ENCODE data around the gene CACNG4.
"Not testable (repeated sequence)": the region's sequence is repeated elsewhere in the genome, so short reads cannot be mapped to it uniquely, and the experiment has no call there.

Gene CACNG4

GRCh38 chr17:66964930-66965800 lies 658 bp downstream of the CACNG4 start:
- DNase-seq (ENCODE audit: low spot score), result no peak

GRCh38 chr17:66965801-66966262 lies 1.3 kb downstream of the CACNG4 start:
- no peak for DNase-seq (ENCODE audit: low spot score)

GRCh38 chr17:66966298-66966697 lies 1.8 kb downstream of the CACNG4 start:
- no peak for DNase-seq (ENCODE audit: low spot score)

DNA sequence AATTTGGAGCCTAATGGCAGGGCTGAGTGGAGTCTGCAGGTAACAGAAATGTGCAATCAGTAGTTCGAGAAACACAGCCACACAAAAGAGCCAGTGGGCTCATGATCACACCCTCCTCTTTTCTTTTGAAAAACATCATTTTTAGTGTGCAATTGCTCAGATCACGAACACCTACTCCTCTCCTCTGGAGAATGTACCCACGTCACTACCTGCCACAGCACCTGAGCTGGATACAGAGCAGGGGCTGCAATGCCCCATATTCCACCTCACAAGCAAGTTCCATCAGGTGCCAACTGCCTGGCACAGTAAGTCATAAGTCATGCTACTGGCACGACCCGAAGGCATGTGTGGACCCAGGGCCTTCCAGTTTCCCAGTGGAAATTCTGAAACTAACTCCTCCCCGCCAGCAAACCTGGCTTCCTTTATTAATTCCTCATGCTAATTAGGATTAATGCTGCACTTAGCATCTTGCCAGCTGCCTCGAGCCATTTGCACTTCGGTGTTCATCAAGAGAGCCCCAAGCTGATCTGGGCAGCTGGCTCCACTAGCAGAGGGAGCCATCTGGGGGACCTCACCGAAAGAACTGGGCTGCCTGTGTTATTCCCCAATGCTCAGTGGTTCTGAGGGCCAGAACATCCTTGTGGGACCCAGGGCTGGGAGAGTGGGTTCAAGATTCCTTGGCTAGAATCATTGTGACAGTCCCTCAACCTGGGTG lies 2.4 kb downstream of the CACNG4 start:
- no peak for DNase-seq (ENCODE audit: low spot score)

GRCh38 chr17:66967837-66968543 lies 3.5 kb downstream of the CACNG4 start:
- DNase-seq (ENCODE audit: low spot score), result no peak

GRCh38 chr17:66968916-66969315 lies 4.4 kb downstream of the CACNG4 start:
- no peak for DNase-seq (ENCODE audit: low spot score)

DNA sequence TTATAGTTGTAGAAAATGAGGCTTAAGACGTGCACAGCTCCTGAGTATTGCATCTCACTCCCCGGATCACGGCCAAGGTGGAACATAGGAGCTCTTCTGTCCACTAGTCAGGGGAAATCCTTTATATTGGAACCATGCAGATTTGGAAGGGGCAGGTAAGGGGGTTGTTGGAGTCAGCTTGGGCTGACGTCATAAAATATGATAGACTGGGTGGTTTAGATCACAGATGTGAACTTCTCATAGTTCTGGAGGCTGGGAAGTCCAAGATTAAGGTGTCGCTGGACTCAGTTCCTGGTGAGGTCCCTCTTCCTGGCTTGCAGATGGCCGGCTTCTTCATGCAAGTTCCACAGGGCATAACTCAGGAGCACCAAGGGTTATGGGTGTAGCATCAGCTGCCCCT lies 5.6 kb downstream of the CACNG4 start:
- DNase-seq (ENCODE audit: low spot score), result no peak

DNA sequence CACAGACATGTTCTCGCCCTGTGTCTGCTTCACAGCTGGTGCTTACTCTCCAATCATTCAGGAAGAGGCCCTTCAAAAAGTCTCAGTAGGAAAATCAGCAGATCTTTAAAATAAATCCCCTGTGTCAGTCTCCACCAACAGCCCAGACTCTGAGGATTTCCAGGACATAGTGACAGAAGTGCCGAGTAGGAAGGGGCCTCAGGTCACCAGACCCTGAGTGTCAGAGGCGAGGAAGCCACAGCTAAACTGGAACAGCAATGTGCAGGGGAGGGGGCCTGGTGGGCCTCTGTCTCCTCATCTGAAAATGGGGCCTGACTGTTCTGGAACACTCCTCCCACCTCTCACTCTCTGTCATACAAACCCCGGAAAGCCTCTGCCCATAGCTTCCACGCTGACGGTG lies 6.3 kb downstream of the CACNG4 start:
- no peak for DNase-seq (ENCODE audit: low spot score)

DNA sequence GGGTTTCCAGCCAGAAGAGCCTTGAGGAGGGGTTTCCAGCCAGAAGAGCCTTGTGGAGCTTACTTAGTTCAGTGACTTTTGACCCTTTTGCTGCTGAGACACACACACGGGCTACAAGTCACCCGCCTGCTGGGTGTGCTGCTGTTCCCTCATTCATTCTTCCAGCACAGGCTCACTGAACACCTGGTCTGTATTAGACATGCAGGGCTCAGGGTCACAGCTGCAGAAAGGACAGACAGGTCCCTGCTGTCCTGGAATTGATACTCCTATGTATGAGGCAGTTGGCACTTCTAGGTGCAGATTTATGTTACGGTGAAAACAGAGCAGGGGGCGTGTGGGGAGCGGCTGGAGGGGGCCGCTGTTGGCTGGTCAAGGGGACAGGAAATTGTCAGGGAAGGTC lies 6.8 kb downstream of the CACNG4 start:
- no peak for DNase-seq (ENCODE audit: low spot score)

DNA sequence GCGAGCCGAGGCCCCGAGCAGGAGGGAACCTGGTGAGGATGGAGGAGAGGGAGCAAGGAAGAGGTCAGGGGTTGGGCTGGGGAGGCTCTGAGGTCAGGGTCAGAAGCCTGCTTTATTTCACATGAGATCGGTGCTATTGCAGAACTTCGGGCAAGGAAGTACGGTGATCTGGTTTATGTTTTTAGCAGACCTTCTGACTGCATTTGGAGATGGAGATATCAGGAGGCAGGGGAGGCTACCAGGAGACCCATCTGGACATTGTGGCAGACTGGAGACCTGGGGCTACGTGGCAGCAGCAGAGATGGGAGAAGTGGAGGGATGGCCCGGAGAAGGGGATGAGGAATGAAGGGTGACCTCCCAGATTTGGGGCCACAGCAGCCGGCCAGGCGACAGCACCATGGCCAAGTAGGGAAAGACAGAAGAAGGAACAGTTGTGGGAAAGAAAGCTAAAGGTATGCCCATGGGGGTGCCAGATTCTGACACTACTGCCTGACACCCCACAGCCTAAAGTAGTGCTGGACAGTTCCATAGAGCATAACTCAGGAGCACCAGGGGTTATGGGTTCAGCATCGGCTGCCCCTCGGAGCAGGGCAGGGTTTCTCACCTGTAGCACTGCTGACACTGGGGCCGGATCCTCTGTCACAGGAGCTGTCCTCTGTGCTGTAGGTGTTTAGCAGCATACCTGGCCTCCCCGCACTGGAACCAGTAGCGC lies 7.4 kb downstream of the CACNG4 start:
- no peak for DNase-seq (ENCODE audit: low spot score)

GRCh38 chr17:66972442-66972830 lies 7.9 kb downstream of the CACNG4 start:
- not testable (repeated sequence) for DNase-seq (ENCODE audit: low spot score)

DNA sequence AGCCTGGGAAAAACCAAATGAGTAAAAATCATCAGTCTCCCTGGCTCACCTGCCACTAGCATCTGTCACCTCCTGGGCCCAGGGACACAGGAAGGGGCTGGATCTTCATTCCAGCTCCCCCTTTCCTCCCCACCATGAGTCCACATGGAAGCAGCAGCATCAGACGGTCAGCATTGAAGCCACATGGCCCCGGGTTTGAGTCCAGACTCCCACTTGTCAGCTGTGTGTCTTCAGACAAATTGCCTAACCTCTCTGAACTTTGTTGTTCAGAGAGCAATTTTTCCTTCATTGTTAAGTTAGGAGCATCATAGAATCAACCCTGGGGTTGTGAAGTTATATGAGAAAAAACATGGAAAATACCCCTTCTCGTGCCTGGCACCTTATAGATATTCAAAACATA lies 10.7 kb downstream of the CACNG4 start:
- no peak for DNase-seq (ENCODE audit: low spot score)

GRCh38 chr17:66975614-66976378 lies 11.3 kb downstream of the CACNG4 start:
- no peak for DNase-seq (ENCODE audit: low spot score)

DNA sequence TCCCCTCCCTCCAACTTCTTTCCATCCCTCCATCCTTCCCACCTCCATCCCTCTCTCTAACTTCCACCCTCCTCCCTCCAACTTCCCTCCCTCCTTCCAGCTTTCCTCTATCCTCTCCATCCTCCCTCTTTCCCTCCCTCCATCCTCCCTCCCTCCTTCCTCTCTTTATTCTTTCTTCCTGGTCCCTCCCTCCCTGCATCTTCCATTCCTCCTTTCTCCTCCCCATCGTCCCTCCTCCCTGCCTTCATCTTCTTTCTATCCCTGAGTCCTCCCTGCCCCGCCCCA lies 11.8 kb downstream of the CACNG4 start:
- no peak for DNase-seq (ENCODE audit: low spot score)

DNA sequence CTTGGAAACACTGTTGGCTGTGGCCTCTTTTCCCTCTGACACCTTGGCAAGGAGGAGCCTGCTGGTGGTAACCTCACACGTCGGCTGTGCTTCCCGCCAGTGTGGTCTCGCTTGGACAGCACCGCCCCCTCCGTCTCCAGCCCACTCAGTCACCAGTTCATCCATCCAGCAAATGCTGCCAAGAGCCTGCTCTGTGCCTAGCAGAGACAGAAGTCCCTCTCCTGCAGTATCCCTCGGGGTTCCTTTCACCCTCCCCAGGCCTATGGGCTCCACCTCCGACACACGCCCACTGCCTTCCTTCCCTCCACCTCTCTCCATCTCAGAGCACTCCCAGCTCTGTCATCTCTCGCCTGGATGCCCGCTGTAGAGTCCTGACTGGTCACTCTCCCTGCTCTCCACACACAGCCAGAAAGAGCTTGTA lies 12.3 kb downstream of the CACNG4 start:
- DNase-seq (ENCODE audit: low spot score), result no peak

DNA sequence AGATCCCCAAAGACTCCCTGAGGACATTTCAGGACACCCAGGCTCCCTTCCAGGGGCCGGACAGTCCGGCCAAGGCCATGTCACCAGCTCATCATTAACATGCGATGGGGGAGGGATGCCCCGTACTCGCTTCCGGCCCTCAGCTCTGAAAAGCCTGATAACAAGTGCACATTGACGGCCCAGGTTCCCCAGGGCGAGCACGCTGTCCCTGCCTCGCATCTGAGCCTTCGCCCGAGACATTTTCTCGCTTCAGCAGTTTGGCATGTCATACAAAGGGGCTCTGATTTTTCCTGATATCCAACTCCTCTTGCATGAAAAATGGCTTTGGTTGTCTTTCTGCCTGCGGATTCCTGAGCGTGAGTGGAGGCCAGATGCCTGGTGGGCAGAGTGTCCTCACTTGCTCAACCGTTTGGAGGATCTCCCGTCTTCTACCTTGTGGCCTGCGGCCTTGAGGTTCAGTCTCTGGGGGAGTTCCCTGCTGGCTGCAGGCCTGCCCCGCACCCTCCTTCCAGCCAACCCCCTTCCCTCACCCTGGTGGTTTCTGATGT lies 14.1 kb downstream of the CACNG4 start:
- no peak for DNase-seq (ENCODE audit: low spot score)

GRCh38 chr17:66980896-66981295 lies 16.4 kb downstream of the CACNG4 start:
- no peak for DNase-seq (ENCODE audit: low spot score)

- no peak for DNase-seq (ENCODE audit: low spot score)
These were observed 17.5 kb downstream of the CACNG4 start for GRCh38 chr17:66981983-66982508.

DNA sequence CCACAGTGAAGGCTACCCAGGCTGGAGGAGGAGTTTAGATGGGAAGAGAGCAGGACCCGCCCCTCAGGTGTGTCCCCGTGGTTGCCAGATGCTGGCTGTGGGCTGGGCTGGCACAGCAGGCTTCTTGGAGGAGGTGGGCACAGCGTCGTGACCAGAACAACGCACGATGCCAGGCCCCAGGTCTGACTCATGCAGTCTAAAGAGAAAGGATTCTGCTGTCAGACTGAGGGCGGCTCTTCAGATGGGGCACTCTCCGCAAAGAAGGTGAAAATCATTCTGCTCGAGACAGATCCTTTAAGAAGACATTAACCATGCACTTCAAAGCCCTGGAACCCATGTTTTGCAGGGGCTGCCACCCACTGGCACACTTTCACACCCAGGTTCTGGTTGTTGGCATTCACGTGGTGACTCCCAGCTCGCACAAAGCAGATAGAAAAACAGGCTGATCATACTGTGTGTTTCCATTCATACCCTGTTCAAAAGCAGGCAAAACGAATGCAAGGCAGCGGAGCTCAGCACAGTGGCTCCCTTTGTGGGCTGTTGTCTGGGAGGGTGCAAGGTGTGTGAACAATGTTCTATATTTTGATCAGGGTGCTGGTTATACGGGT lies 19.0 kb downstream of the CACNG4 start:
- no peak for DNase-seq (ENCODE audit: low spot score)

DNA sequence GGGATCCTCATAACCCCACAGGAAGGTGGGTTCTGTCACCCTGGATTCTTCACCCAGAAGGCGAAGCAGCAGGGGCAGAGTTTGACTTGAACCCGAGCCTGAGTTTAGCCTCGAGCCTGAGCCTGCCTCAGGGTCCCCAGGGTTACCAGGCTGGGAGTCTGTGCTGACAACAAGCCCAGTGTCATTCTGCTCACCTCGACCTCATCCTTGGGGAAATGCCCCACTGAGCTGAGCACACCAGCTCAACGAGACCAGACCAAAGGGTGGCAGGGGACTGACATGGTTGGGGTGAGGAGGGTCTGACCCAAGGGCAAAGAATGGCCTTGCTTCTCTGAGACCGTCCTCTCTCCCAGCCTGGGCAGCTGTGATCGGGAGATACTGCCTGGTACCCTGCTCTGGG lies 20.2 kb downstream of the CACNG4 start:
- no peak for DNase-seq (ENCODE audit: low spot score)

Data from RKO (cell line).